AG10803 (cell line): ENCODE data around the gene RAB40A.
A peak's percentile ranks its signal among the peaks of the same experiment; 100 is the strongest.
"Not testable (repeated sequence)": the region's sequence is repeated elsewhere in the genome, so short reads cannot be mapped to it uniquely, and the experiment has no call there.

ENCODE experiments used
- DNase-seq: peaks from one replicate; pipeline ENCODE4 v3.0.0; 2010; ENCODE audit warnings: low read depth
- H3K4me3 ChIP-seq: 2 replicates; pipeline ENCODE4 v1.5.1; 2011; ENCODE audit warnings: mild to moderate bottlenecking, low read length, control low read depth
- CTCF ChIP-seq: conservative IDR thresholded peaks from 2 replicates; pipeline ENCODE4 v1.5.1; 2011; ENCODE audit warnings: mild to moderate bottlenecking, low read length, control low read depth, inconsistent platforms

RAB40A gene

GRCh38 chrX:103467156-103467555 lies 52.1 kb downstream of the RAB40A start:
- TF ChIP-seq CTCF, result no peak
- no peak overlapping the region for H3K4me3 ChIP-seq
- DNase-seq, result no peak

- H3K4me3 ChIP-seq, result peak overlapping the region; percentile 47
- DNase-seq, result peak; percentile 66
- peak; percentile 79 for TF ChIP-seq CTCF
Measured at GRCh38 chrX:103464774-103465117, 54.5 kb downstream of the RAB40A start.

GRCh38 chrX:103464072-103464773 lies 55.1 kb downstream of the RAB40A start:
- peak overlapping the region; percentile 47 for H3K4me3 ChIP-seq
- peak; percentile 36 for DNase-seq
- peak; percentile 58 for TF ChIP-seq CTCF

DNA sequence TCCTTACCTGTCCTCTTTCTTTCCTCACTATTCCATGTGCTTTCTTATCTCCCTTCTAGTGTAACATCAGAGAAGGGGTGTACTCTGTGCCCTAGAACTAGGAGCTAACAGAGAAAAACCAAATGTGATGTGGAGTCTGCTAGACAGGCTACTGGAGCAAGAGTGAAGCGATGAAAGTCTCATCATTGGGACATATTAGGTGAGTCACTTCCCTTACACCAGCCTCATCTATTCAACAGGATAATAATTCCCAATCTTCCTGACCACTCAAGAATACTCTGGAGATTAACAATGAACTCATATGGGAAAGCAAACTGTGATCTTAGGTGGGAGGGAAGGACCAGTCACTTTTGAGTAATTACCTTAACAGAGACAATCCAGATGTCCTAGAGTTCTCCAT lies 58.1 kb downstream of the RAB40A start:
- H3K4me3 ChIP-seq, result no peak overlapping the region
- TF ChIP-seq CTCF, result no peak
- peak; percentile 11 for DNase-seq

DNA sequence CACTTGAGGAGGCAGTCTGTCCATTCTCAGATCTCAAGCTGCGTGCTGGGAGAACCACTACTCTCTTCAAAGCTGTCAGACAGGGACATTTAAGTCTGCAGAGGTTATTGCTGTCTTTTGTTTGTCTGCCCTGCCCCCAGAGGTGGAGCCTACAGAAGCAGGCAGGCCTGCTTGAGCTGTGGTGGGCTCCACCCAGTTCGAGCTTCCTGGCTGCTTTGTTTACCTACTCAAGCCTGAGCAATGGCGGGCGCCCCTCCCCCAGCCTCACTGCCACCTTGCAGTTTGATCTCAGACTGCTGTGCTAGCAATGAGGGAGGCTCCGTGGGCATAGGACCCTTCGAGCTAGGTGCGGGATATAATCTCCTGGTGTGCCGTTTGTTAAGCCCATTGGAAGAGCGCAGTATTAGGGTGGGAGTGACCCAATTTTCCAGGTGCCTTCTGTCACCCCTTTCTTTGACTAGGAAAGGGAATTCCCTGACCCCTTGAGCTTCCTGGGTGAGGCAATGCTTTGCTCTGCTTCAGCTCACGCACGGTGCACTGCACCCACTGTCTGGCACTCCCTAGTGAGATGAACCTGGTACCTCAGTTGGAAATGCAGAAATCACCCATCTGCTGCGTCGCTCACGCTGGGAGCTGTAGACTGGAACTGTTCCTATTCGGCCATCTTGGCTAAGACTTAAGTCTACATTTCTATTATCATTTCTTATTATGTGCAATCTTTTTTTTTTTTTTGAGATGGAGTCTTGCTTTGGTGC lies 59.1 kb downstream of the RAB40A start:
- not testable (repeated sequence) for H3K4me3 ChIP-seq, DNase-seq

GRCh38 chrX:103453655-103454054 lies 65.6 kb downstream of the RAB40A start:
- TF ChIP-seq CTCF, result no peak
- H3K4me3 ChIP-seq, result no peak overlapping the region
- peak; percentile 86 for DNase-seq
